Neuron (in vitro differentiated cells): ENCODE results near the gene PEAR1.

Experiments used
- H2AFZ ChIP-seq: one replicate; pipeline ENCODE4 v1.6.1; 2013; ENCODE audit warnings: low read depth, mild to moderate bottlenecking, inconsistent platforms, low read length, moderate library complexity
- H3K27me3 ChIP-seq: one replicate; pipeline ENCODE4 v1.6.1; 2013; ENCODE audit warnings: low read length; ENCODE audit not compliant: insufficient read depth
- H3K36me3 ChIP-seq: one replicate; pipeline ENCODE4 v1.6.1; 2013; ENCODE audit warnings: low read length; ENCODE audit not compliant: insufficient read depth
- H3K4me1 ChIP-seq: one replicate; pipeline ENCODE4 v1.6.1; 2013; ENCODE audit warnings: low read length; ENCODE audit not compliant: insufficient read depth
- H3K4me3 ChIP-seq: 2 replicates; pipeline ENCODE4 v1.5.1; 2013; ENCODE audit warnings: mild to moderate bottlenecking, low read length, moderate library complexity
- H3K9me3 ChIP-seq: one replicate; pipeline ENCODE4 v1.6.1; 2013; ENCODE audit warnings: low read length

The PEAR1 gene

DNA sequence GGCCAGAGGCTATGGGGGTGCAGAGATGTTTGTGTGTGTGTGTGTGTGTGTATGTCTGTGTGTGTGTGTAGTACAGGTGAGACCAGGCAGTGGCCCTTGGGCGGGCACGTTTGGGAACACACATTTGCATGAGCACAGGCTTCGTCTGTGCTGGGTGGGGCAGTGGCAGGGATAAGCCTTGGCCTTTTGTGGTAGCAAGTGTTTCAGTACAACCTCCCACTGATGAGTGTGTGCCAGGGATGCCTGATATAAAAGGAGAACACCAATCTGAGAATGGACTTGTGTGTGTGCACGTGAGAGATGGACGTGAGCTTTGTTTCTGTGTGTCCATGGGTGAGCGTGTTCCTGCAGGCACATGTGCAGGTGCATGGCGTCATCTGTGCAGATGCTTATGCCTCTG, 29.9 kb upstream of the PEAR1 start:
- Histone ChIP-seq H3K36me3 (no peaks in the 10 kb centered on the region), H3K9me3 (no peaks in the 10 kb centered on the region), H3K4me1 (peaks cover 41% of the 10 kb centered on the region), H3K27me3 (peaks cover 66% of the 10 kb centered on the region), H3K4me3 (no peak overlapping the region), H2AFZ (no peak overlapping the region)

DNA sequence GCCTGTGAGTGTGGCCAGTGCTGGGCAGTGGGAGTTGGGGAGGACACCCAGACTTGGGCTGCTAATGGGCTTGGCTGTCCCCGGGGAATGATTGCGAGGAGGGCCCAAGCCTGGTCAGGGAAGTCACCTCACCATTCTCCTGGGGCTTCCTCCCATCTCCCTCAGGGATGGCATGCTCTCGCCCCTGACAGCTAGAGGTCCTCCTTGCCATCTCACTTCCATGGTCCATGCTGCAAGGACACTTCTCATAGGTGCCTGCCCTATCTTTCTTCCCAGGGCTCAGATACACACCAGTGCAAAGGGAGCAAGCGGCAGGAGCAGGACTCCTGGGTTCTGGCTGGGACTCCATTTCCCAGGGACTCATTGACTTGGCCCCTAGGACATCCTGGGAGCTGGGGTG, 28.7 kb upstream of the PEAR1 start:
- Histone ChIP-seq H3K27me3 (peaks cover 59% of the 10 kb centered on the region), H3K36me3 (no peaks in the 10 kb centered on the region), H3K9me3 (no peaks in the 10 kb centered on the region), H2AFZ (no peak overlapping the region), H3K4me1 (peaks cover 29% of the 10 kb centered on the region), H3K4me3 (no peak overlapping the region)

DNA sequence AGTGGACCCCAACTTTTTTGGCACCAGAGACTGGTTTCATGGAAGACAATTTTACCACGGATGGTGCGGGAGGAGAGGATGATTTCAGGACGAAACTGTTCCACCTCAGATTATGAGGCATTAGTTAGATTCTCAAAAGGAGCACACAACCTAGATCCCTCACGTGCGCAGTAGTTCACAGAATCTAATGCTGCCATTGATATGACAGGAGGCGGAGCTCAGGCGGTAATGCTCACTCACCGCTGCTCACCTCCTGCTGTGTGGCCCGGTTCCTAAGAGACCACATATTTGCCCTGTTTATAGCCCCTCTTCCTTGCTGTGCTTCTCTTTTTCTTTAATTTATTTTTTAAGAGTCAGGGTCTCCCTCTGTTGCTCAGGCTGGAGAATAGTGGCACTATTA, 28.3 kb upstream of the PEAR1 start:
- Histone ChIP-seq H3K36me3 (no peaks in the 10 kb centered on the region), H3K27me3 (peaks cover 61% of the 10 kb centered on the region), H2AFZ (no peak overlapping the region), H3K9me3 (no peaks in the 10 kb centered on the region), H3K4me1 (peaks cover 24% of the 10 kb centered on the region), H3K4me3 (no peak overlapping the region)

DNA sequence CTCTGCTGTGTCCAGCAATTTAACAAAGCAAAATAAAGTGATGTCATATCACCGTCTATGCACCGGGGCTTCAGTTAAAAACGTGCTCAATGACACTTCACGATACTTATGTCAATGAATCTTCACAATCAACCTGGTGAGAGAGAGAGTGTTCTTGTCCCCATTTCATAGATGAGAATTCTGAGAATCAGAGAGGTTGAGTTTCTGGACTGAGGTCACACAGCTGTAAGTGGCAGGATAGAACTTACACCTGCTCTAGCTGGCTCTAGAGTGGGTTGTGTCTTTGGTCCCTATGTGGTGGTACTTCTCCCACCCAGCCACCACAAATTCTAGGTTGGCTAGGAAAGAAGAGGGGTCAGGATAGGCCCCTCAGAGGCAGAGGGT, 27.7 kb upstream of the PEAR1 start:
- Histone ChIP-seq H3K36me3 (no peaks in the 10 kb centered on the region), H3K27me3 (peaks cover 62% of the 10 kb centered on the region), H2AFZ (no peak overlapping the region), H3K9me3 (no peaks in the 10 kb centered on the region), H3K4me1 (peaks cover 22% of the 10 kb centered on the region), H3K4me3 (no peak overlapping the region)

DNA sequence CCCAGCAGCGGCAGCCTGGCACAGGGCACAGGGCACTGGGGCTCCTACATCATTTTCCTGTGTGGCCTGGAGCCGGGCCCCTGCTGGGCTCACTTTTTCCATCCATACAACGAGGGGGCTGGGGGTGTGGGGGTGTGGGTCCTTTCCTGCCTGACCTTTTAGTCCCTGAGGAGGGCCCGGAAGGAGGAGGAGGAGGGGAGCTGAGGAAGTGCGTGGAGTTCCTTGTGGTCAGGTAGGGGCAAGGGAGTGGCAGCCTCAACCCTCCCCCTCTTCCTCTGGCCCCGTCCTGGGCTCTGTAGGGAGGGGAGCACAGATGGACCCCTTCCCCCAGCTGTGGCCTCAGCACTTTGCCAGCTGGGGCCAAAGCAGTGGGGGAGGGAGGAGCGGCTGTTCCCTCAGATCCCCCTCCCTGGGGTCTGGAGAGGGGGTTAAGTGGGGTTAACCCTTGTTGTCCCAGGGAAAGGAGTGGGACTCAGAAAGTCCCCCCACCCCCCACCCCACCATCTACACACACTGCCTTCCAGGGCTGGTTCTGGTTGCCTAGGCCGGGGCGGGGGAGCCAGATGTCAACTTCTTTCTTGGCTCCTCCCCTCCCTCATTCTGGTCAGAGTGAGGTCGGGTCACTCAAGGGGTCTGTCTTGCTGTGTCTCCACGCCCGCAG, 27.1 kb upstream of the PEAR1 start:
- no peaks in the 10 kb centered on the region for H3K9me3 ChIP-seq
- no peaks in the 10 kb centered on the region for H3K36me3 ChIP-seq
- H3K4me1 ChIP-seq = peaks cover 22% of the 10 kb centered on the region
- H3K4me3 ChIP-seq = no peak overlapping the region
- H2AFZ ChIP-seq = no peak overlapping the region
- H3K27me3 ChIP-seq = peaks cover 58% of the 10 kb centered on the region

DNA sequence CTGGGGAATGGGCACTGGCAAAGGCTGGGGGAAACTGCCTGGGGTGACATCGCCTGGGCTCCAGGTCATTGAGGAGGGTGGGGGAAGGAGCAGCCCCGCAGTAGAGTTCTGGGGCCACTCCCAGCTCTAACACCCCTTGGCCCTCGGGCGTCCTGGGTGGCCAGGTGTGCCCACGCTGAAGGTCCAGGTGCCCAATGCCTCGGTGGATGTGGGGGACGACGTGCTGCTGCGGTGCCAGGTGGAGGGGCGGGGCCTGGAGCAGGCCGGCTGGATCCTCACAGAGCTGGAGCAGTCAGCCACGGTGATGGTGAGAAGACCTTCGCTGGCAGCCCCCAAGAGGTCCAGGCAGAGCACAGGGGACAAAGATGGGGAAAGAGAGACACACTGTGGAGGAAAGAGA, 25.2 kb upstream of the PEAR1 start:
- peaks cover 39% of the 10 kb centered on the region for H3K27me3 ChIP-seq
- no peaks in the 10 kb centered on the region for H3K9me3 ChIP-seq
- no peak overlapping the region for H2AFZ ChIP-seq
- no peaks in the 10 kb centered on the region for H3K36me3 ChIP-seq
- H3K4me3 ChIP-seq = no peak overlapping the region
- peaks cover 18% of the 10 kb centered on the region for H3K4me1 ChIP-seq

DNA sequence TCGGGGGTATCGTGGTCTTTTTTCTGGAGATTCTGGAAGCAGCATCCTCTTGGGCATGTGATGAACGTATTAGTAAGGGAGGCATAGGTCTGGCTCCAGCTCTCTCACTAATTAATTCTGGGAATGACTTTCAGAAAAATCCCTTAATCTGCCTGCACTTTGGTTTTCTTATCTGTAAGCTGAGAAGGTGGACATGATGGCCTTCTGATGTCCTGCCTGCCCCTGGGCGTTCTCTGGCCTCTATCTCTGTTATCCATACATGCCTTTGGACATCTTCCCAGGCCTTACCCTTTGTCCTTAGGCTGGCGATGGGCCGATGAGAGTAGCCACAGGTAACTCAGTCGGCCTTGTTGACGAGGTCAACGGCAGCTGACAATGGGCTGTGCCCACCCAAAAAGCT, 24.1 kb upstream of the PEAR1 start:
- Histone ChIP-seq H3K4me3 (no peak overlapping the region), H3K27me3 (peaks cover 39% of the 10 kb centered on the region), H3K4me1 (peaks cover 16% of the 10 kb centered on the region), H3K36me3 (no peaks in the 10 kb centered on the region), H3K9me3 (no peaks in the 10 kb centered on the region), H2AFZ (no peak overlapping the region)

DNA sequence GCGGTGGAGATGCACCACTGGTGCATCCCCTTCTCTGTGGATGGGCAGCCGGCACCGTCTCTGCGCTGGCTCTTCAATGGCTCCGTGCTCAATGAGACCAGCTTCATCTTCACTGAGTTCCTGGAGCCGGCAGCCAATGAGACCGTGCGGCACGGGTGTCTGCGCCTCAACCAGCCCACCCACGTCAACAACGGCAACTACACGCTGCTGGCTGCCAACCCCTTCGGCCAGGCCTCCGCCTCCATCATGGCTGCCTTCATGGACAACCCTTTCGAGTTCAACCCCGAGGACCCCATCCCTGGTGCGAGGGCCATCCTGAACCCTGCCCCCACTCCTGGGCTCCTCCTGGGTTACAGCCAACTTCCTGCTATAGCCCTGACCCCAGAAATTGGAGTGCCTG, 19.9 kb upstream of the PEAR1 start:
- no peaks in the 10 kb centered on the region for H3K4me1 ChIP-seq
- H2AFZ ChIP-seq = no peak overlapping the region
- no peaks in the 10 kb centered on the region for H3K36me3 ChIP-seq
- no peak overlapping the region for H3K4me3 ChIP-seq
- H3K27me3 ChIP-seq = peaks cover 59% of the 10 kb centered on the region
- no peaks in the 10 kb centered on the region for H3K9me3 ChIP-seq

DNA sequence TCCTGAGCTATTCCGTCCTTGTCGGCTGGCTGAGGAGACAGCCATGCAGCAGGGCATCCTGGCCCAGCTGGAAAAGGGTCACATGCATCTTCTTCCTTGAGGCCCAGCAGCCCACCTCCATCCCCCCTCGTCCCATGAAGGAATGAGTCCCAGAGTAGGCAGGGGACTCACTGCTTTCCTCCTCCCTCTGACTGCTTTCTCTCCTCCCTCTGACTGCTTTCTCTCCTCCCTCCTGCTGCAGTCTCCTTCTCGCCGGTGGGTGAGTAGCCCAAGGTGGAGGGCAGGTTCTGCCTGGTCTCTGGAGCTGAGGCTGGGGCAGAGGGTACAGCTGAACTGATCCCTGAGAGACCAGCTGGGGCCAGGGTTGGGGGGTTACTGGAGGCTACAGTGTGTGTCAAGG, 19.4 kb upstream of the PEAR1 start:
- no peak overlapping the region for H3K4me3 ChIP-seq
- peaks cover 64% of the 10 kb centered on the region for H3K27me3 ChIP-seq
- H3K9me3 ChIP-seq = no peaks in the 10 kb centered on the region
- no peaks in the 10 kb centered on the region for H3K4me1 ChIP-seq
- no peak overlapping the region for H2AFZ ChIP-seq
- H3K36me3 ChIP-seq = no peaks in the 10 kb centered on the region

DNA sequence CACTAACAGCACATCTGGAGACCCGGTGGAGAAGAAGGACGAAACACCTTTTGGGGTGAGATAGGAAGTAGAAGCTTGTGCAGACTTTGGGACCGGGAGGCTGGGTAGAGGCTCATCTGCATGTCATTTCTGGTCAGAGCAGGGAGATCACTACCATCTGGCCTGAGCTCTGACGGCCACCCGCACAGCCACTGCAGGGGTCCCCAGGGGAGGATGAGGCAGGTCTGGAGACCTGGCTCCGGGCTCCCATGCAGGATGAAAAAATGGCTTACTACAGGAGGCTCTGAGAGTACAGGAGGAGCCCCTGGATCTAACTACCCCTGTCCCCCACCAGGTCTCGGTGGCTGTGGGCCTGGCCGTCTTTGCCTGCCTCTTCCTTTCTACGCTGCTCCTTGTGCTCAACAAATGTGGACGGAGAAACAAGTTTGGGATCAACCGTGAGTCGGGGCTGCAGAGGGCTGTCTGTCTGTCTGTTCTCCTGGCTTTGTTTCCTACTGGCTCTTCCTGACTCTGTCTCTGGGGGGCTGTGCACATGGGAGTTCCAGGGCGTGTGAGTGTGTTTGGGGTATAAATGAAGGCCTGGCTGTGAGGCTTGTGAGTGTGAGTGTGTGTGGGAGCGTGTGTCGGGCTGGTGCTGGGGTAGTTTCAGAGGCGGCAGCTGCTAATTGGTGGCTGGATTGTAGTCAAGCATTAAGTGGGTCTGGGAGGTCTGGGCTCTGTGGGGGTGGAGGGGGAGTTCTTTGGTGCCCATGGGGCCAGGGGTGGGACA, 18.8 kb upstream of the PEAR1 start:
- H3K4me1 ChIP-seq = no peaks in the 10 kb centered on the region
- no peak overlapping the region for H3K4me3 ChIP-seq
- H3K27me3 ChIP-seq = peaks cover 64% of the 10 kb centered on the region
- no peaks in the 10 kb centered on the region for H3K36me3 ChIP-seq
- no peaks in the 10 kb centered on the region for H3K9me3 ChIP-seq
- H2AFZ ChIP-seq = no peak overlapping the region

DNA sequence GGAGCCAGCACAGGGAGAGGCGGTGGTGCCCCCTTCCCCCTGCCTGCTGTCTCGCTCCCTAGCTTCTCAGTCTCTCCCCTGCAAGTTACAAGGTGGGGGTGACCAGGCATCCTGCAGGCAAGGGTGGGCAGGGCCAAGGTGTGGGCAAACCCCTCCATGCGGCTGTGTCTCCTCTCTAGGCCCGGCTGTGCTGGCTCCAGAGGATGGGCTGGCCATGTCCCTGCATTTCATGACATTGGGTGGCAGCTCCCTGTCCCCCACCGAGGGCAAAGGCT, 18.2 kb upstream of the PEAR1 start:
- Histone ChIP-seq H2AFZ (no peak overlapping the region), H3K4me3 (no peak overlapping the region), H3K27me3 (peaks cover 63% of the 10 kb centered on the region), H3K9me3 (no peaks in the 10 kb centered on the region), H3K4me1 (no peaks in the 10 kb centered on the region), H3K36me3 (no peaks in the 10 kb centered on the region)

DNA sequence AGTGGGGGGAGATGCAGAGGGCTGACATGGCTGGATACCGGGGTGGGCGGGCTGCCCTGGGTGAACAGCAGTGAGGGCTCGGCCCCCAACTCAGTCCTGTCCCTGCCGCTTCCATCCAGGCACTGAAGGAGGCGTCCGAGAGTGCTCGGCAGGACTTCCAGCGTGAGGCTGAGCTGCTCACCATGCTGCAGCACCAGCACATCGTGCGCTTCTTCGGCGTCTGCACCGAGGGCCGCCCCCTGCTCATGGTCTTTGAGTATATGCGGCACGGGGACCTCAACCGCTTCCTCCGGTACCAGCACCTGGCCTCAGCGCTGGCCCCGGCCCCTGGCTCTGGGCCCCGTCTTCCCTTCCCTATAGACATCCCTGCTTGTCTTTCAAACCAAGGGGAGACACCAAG, 17.2 kb upstream of the PEAR1 start:
- H3K36me3 ChIP-seq = no peaks in the 10 kb centered on the region
- H2AFZ ChIP-seq = no peak overlapping the region
- peaks cover 58% of the 10 kb centered on the region for H3K27me3 ChIP-seq
- no peaks in the 10 kb centered on the region for H3K4me1 ChIP-seq
- H3K9me3 ChIP-seq = no peaks in the 10 kb centered on the region
- H3K4me3 ChIP-seq = no peak overlapping the region

DNA sequence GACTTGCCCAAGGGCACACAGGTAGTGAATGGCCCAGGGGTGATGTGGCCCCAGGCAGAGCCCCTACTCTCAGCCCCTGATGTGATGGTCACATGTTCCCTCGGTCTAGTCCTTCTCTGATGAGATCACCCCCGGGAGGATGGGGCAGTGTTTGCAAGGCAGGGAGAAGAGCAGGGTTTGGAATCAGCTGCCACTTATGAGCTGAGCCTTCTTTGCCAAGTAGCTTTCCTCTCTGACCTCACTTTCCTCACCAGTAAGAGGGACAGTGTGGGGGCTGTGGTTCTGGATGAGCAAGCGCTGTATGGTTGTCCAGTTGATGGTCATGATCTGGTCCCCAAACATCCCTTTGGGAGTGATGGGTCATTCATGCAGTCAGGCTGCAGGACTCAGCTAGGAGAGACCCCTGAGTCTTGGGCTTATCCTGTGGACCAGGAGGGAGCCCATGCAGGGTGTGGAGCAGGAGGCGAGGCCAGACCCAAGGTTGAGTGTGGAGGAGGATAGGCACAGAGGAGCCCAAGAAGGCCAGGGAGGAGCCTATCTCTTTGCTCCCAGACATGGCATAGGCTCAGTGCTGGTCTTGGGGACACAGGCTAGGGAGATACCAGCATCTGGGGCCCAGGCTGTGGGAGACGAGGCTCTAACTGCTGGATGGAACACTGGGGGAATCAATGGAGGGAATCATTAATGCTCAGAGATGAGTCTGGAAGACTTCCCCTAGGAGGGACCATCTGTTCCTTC, 15.9 kb upstream of the PEAR1 start:
- no peak overlapping the region for H3K4me3 ChIP-seq
- no peak overlapping the region for H2AFZ ChIP-seq
- no peaks in the 10 kb centered on the region for H3K9me3 ChIP-seq
- H3K4me1 ChIP-seq = no peaks in the 10 kb centered on the region
- H3K27me3 ChIP-seq = peaks cover 69% of the 10 kb centered on the region
- no peaks in the 10 kb centered on the region for H3K36me3 ChIP-seq
